NT2/D1 (cell line): ENCODE results near the gene SSB.

Experiments used
- SUZ12 ChIP-seq: IDR thresholded peaks from 2 replicates; pipeline ENCODE4 v1.6.1; 2011; ENCODE audit not compliant: insufficient read length, insufficient read depth; ENCODE audit errors: extremely low read depth
- YY1 ChIP-seq: IDR thresholded peaks from 2 replicates; pipeline ENCODE4 v1.6.1; 2011; ENCODE audit not compliant: insufficient read length, insufficient read depth

- TF ChIP-seq YY1 (no peak), SUZ12 (no peak)
Observed at GRCh38 chr2:169756342-169756741, 42.3 kb upstream of the SSB start.
